Stimulated activated CD4-positive, alpha-beta T cell treated with anti-CD3 and anti-CD28 coated beads, TNF-alpha, amount 100 ng/mL, for 24 hours (primary cell): ENCODE measurements around the gene RIN3.

ENCODE experiments used
- DNase-seq, 3 experiments: peaks; one replicate each; pipeline ENCODE4 v3.0.0-alpha.2; 2020; ENCODE audit warnings: low read depth in 3 of 3

Gene RIN3

GRCh38 chr14:92575061-92575747 lies 61.6 kb downstream of the RIN3 start:
- DNase-seq: no peak

DNA sequence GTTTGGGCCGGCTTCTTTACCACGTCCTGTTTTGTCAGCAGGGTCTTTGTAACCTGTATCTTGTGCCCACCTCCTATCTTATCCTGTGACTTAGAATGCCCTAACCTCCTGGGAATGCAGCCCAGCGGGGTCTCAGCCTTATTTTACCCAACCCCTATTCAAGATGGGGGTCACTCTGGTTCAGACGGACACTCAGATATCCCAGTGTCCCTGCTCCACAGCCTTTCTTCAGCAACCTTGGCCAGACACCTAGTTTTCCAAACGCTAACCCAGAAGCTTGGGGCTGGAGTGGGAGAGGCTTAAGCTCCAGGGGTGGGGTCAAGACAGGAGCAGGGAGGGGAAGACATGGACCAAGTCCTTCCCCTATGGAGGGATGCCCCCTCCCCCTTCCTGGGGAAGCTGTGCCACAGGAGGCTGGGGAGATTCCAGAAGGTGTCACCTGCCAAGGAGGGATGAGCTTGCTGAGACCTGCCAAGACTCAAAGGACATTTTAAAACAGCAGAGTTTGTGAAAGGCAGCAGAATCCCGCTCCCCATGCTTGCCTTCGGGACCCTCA lies 62.2 kb downstream of the RIN3 start:
- DNase-seq: no peak

DNA sequence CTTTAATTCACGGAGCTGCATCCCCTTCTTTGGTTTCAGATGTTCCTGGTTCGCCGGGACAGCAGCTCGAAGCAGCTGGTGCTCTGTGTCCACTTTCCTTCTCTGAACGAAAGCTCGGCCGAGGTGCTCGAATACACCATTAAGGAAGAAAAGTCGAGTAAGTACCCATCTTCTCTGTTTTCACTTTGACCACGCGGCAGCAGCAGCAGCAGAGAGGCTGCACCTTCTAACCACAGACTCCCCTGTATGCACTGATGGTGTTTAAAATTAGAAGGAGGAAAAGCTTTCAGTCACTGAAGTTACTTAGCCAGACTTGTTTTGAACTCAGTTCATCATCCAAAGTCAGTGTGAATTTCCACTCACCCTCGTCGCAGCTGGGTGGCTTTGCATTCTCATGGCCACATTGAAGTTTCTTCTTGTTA lies 63.8 kb downstream of the RIN3 start:
- no peak for DNase-seq

DNA sequence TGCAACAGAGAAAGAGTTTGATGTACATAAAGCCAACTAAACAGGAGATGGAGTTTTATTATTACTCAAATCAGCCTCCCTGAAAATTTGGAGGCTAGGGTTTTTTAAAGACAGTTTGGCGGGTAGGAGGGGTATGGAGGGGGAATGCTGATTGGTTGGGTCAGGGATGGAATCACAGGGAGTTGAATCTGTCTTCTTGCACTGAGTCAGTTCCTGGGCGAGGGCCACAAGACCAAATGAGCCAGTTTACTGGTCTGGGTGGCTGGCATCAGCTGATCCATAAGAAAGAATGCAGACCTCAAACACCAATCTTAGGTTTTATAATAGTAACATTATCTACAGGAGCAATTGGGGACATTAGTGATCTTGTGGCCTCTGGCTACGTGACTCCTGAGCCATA lies 64.9 kb downstream of the RIN3 start:
- DNase-seq: no peak

- no peak for DNase-seq
Measured at GRCh38 chr14:92579244-92579936, 65.8 kb downstream of the RIN3 start.

DNA sequence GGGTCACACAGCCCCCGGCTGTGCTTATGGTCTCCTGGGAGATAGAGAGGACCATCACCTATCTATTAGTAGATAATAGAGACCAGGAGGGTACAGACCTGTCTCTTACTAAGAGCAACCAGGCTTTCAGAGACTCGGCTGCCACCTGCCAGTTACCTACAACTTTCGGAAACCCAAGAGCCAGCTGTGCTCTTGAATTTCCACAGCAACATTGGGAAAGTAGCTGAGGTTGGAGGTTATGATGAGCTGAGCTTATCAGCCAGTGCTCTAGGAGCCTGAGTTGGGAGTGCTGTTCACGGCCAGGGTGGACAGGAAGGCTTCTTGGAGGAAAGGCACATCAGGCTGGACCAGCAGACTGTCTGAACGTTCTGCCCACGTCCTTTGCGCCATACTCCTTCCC lies 67.6 kb downstream of the RIN3 start:
- no peak for DNase-seq

DNA sequence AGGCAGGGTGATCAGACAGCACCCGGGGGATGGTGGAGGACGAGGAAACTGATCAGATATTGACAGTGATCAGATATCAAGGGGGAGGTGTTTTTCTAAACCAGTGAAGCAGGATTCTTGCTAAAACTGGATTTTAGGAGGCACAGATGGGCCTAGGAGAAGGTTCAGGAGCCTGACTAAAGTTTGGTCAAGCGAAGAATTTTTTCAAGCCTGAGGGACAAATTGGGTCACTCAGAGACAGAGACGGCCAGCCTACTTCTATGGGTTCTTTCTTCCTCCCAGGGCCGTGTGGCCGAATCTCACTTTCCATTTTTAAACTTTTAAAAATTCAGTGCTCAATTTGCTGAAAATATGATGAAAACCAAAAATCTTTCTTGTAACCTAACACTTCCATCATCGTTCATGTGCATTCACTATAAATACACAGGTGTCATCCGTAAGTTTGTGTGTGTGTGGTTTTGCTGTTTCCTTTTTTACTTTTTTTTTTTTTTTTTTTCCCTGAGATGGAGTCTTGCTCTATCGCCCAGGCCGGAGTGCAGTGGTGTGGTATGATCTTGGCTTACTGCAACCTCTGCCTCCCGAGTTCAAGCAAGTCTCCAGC lies 68.5 kb downstream of the RIN3 start:
- DNase-seq: no peak

DNA sequence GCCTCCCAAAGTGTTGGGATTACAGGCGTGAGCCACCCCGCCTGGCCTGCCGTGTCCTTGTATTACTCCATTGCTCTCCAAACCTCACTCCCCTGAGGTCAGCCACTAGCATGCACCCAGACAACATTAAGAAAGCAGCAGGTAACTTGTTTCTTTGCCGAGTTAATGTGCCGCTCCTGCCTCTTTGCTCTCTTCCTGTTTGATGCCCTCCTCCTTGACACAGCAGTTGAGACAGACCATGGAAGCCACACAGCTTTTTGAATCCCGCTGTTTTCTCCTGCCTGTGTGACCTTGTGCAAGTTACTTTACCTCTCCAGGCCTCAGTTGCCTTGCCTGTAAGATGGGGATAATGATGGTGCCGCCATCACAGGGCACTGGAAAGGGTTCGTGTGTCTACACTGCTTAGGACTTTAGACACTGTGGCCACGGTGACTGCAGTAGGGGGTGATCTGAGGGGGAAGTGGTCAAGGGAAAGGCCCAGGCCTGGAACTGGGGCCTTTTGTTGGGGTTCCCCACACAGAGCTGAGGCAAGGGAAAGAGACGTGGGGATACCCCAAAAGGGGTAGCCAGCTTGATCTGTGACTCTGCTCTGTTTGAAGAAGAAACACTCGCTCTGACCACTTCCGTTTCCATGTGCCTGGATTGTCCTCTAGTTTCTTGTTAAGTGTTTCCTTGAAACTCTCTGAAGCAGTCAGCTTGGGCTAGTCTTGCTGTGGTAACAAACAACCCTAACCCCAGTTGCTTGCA lies 69.3 kb downstream of the RIN3 start:
- DNase-seq: no peak

- no peak for DNase-seq
Measured at GRCh38 chr14:92584220-92584619, 70.6 kb downstream of the RIN3 start.

DNA sequence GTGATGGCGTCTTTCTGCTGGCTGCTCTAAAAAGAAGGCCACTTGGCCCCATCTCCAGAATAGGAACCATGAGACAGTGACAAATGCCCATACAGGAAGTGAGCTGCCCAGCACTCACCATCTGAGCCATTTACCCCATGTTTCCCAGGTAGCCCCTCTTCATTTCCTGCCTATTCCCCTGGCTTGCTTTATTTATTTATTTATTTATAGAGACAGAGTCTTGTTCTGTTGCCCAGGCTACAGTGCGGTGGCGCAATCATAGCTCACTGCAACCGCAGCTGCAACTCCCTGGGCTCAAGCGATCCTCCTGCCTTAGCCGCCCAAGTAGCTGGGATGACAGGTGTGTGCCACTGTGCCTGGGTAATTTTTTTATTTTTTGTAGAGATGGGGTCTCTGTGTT lies 71.2 kb downstream of the RIN3 start:
- no peak for DNase-seq

DNA sequence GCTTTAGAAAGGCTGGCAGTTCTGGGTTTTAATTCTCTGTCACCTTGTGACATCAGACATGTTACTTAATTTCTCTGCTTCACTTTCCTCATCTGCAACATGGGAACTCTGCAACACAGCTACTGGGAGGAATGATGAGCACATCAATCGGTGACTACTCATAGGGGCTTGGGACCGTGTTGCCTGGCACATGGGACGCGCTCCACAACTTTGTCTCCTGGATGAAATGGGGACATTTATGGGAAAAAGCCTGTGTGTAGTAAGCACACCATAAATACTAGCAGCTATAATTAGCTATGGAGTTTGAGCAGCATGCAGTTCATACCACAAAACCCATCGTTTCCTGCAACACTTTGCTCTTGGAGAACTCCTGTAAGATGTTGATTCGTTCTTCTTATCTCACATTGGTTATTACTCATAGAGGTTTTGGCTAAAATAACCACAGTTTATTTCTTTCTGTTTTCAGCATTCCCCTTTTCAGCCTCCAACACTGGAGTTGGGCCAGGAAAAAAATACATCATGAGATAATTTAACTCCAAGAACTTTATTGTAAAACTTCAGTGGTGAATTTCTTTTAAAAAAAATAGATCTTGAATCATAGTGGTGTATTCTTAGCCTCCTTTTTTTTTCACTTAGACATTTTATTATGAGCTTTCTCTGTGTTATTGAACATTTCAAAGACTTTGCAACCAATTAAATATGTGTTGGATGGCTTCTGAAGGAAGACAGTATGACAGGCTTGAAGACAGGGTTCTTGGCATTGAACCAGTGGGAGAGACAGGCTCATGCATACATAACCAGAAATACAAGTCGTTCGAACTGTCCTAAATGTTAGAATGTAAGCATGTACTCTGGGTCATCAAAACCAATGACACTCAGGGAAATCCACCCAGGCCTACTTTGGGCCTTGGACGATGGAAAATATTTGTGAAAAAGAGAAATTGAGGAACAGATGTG lies 72.7 kb downstream of the RIN3 start:
- no peak for DNase-seq

- DNase-seq: no peak
Measured at GRCh38 chr14:92586963-92587699, 73.5 kb downstream of the RIN3 start.

- DNase-seq: no peak
Measured at GRCh38 chr14:92587700-92588085, 74.1 kb downstream of the RIN3 start.

DNA sequence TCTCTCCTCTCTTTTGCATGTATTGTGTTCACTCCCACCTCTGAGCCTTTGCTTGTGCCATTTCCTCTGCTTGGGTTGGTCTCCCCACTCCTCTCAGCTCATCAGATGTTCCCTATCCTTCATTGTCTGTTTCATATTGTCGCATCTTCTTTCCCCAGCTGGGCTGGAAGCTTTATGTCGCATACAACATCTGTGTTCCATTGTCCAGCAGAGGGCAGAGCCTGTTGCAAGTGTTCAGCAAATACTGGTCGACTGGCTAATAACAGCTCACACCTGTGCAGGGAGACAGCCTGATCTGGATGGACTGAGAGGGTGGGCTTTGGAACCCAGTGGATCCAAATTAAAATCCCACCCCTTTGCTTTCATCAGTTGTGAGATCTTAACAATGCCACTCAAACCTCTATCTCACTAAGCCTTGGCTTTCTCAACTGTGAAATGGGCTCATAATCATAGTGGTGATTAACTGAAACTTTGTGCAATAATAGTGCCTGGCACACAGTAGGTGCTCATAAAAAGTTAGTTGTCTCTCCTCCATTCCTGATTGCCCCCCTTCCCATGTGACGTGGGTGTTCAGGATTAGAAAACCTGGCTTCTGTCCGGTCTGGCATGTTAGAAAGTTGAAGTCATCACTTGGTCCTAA lies 75.8 kb downstream of the RIN3 start:
- no peak for DNase-seq

- no peak for DNase-seq
Measured at GRCh38 chr14:92590176-92590575, 76.6 kb downstream of the RIN3 start.

- DNase-seq: no peak
Measured at GRCh38 chr14:92590941-92591340, 77.4 kb downstream of the RIN3 start.

DNA sequence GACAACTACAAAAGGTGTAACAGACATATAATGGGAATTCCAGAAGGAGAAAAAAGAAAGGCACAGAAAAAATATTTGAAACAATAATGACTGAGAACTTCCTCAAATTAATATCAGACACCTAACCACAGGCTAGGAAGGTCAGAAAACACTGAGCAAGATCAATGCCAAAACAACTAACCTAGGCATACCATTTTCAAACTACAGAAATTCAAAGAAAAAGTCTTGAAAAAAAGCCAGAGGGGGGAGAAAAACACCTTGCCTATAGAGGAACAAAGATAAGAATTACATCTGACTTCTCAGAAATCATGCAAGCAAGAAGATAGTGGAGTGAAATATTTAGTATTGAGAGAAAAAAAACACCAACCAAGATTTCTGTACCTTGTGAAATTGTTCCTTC lies 77.8 kb downstream of the RIN3 start:
- no peak for DNase-seq

DNA sequence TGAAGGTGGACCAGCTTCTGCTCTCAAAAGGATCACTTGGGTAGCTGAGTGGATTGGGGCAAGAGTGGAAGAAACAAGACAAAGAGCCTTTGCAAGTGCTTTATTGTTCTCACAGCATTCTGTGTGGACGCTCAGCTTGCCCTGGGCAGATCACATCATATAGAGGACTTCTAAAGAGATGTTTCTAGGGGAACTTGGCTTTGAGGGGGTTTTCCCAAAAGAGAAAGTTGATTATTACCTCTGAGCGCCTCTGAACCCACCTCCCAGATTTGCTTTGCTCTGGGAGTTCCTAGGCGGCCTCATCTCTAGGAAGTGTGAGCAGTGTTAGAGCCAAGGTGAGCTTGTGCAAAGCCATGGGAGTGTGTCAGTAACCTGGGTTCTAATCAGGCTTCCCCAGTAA lies 81.7 kb downstream of the RIN3 start:
- DNase-seq: no peak

DNA sequence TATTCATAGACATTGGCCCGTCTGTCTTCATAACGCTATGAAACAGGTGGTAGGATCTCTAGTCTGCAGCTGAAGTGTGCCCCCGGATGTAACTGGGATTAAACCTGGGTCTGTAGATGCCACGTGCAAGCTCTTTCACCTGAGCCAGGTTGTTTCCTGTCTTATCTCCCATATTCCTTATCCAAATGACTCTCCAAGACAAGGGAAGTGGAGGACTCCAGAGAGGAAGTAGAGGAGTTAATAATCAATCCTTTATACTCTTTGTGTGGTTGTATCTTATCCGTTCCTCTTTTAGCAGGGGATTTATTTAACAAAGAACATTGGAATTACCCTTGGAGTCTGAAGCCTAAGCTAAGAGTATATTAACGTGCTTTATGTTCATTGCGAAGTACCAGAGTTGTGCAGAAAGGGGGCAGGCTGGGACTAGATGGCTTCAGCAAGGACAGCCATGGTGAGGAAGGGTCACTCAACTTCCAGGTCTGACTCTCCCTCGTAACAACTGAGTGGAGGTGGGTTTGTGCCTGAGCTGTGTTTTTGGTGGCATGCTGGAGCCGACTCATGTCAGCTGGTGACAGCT lies 82.8 kb downstream of the RIN3 start:
- no peak for DNase-seq
